NCI-H1092 (cell line): ENCODE measurements around the gene TANC1.

Source experiments
- DNase-seq: peaks from one replicate; lab custom pipeline; 2025; lab: John Stamatoyannopoulos, UW

TANC1 gene

GRCh38 chr2:159267921-159268320, 299.5 kb downstream of the TANC1 start:
- no peak for DNase-seq

- DNase-seq, result no peak
Measured at GRCh38 chr2:159270744-159271379, 302.4 kb downstream of the TANC1 start.

- DNase-seq, result no peak
Measured at GRCh38 chr2:159272156-159272555, 303.7 kb downstream of the TANC1 start.

- DNase-seq, result no peak
Measured at GRCh38 chr2:159275111-159275510, 306.7 kb downstream of the TANC1 start.

- no peak for DNase-seq
Measured at GRCh38 chr2:159279700-159280099, 311.3 kb downstream of the TANC1 start.

- DNase-seq, result no peak
Measured at GRCh38 chr2:159281002-159281401, 312.6 kb downstream of the TANC1 start.
